Measurements from ENCODE around the gene FLII.
"Not testable (repeated sequence)": the region's sequence is repeated elsewhere in the genome, so short reads cannot be mapped to it uniquely, and the experiment has no call there.

Gene FLII

GRCh38 chr17:18224387-18225120, 34.0 kb downstream of the FLII start:
- in situ Hi-C loops (cut with HindIII; ENCODE audit: low sequenced_read_pairs): no loop called here

- in situ Hi-C loops (cut with HindIII; ENCODE audit: low sequenced_read_pairs): no loop called here
These were observed 34.5 kb downstream of the FLII start for GRCh38 chr17:18224053-18224386.

DNA sequence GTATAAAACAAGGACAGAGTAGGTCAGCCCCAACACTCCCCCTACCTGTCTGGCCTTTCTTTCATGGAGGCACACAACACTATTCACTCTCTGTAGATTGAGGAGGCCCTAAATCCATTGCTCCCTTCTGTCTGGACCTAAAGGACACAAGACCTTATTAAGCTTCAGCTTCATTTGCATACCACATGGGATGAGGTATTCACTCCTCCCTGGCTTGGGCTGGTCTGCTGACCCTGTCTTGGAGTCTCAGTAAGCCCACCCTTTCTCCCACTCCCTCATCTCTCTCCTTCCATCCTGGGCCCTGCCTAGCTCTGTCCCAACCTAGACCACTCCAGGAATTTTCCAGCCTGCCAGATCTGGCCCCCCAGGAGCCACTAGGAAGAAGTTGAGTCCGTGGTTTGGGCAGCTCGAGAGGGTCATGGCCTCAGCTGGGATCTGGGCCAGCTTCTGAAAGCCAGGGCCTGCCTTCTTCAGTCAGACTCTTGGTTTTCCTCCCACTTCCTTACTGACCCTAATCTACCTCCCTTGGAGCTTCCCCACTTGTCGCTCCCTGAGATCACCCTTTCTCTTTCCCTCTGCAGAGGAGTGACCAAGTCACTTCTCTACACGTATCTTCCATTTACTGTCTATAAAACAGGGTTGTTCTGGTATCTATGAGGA, 39.7 kb downstream of the FLII start:
- in situ Hi-C loops (cut with HindIII; ENCODE audit: low sequenced_read_pairs): no loop called here

- in situ Hi-C loops (cut with HindIII; ENCODE audit: low sequenced_read_pairs): no loop called here
These were observed 41.0 kb downstream of the FLII start for GRCh38 chr17:18217412-18218015.

GRCh38 chr17:18216906-18217305, 41.6 kb downstream of the FLII start:
- in situ Hi-C loops (cut with HindIII; ENCODE audit: low sequenced_read_pairs): not testable (repeated sequence)

GRCh38 chr17:18213666-18214270, 44.8 kb downstream of the FLII start:
- in situ Hi-C loops (cut with HindIII; ENCODE audit: low sequenced_read_pairs): no loop called here

DNA sequence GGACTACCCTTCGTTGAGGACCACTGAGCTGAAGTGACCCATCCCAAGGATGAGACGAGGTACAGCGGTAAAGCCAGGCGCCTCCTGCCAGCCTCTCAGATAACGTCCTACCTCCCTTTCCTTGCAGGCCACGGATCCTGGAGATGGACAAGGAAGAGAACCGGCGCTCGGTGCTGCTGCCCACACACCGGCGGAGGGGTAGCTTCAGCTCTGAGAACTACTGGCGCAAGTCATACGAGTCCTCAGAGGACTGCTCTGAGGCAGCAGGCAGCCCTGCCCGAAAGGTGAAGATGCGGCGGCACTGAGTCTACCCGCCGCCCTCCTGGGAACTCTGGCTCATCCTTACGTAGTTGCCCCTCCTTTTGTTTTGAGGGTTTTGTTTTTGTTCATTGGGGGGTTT, 50.4 kb downstream of the FLII start:
- in situ Hi-C loops (cut with HindIII; ENCODE audit: low sequenced_read_pairs): no loop called here

DNA sequence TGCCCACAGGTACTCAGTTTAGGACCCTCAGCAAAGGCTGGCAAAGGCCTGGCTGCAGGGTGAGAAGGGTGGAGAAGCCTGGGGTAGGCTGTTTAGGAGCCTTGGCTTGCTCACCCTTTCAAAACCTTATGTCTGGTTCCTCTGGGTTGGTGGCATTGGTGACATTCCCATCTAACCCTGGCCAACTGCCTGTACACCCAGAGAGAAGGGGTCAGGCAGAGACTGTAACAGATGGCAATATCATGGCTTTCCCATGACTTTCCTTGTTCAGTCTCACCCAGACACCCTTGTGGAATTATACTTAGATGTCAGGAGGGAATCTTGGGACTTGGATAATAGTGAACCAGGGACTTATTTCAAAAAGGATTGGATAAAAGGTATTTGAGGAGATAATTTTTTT, 51.6 kb downstream of the FLII start:
- in situ Hi-C loops (cut with HindIII; ENCODE audit: low sequenced_read_pairs): no loop called here

DNA sequence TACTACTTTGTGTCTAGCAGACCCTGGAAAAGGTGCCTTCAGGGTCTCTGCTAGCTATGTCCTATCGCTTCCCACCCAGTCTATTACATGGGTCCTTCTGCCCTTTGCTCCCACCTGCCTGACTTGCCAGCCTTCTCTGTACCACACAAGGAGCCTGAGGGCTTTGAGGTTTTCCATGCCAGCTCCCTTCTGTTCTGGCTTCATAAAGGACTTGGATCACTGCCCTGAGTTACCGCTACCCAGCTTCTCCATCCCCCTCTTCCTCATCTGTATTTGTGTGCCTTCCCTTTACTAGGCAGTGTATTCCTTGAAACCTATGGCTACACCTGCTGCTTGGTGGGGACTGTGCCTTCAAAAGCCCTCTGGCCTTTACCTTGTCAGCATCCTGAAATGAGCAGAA, 52.7 kb downstream of the FLII start:
- in situ Hi-C loops (cut with HindIII; ENCODE audit: low sequenced_read_pairs): no loop called here

DNA sequence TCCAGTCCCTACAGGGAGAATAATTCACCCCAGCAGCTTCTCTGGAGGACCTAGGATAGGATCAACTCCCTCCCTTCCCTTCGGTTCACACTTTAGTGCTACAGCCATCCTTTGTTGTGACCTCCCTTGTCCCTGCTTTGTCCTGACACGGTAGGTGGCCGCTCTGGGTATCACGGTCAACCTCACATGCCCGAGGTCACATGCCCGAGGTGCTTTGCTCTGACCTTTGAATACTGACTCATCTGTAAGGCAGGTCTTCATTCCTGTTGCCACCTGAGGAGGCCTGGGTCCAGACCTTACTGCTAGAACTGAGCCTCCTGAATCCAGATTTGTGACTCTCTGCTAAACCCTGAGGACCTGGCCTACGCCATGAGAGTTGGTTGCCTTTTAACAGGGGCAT, 55.2 kb downstream of the FLII start:
- in situ Hi-C loops (cut with HindIII; ENCODE audit: low sequenced_read_pairs): no loop called here

DNA sequence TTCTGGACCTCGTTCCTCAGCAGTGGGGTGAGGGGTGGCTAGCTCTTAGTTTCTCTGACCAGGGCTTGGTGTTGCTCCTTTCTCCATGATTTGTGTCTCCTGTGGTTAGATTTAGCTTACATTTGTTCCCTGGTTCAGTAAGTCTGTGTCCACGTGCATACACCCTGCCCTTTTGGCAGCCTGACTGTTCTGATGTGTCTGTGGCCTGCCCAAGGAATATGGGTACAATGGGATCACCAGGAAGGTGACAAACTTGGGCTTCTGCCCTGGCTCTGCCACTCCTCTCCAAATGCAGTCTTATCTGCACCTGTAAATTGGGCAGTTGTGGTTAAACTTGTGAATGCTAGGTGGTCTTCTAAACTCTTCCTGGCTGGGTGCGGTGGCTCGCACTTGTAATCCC, 57.4 kb downstream of the FLII start:
- in situ Hi-C loops (cut with HindIII; ENCODE audit: low sequenced_read_pairs): no loop called here

DNA sequence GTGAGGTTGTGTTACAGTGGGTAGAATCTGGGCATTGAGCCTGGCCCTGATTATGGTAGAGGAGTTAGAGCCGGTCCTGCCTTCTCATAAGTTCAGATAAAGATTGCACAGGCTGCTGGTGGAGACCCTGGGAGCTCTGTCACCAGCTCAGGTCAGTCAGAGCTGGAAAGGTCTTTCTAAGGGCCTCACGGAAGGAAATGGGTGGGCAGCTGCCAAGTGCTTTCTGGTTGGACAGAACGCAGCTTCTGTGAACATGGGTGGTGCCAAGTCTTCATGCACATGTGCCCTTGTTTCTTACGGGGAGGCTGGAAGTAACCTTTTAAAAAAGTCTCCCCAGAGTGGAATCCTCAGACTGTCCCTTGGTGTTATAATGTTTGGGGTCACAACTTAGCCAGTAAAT, 60.0 kb downstream of the FLII start:
- in situ Hi-C loops (cut with HindIII; ENCODE audit: low sequenced_read_pairs): no loop called here

GRCh38 chr17:18197535-18198194, 60.9 kb downstream of the FLII start:
- in situ Hi-C loops (cut with HindIII; ENCODE audit: low sequenced_read_pairs): no loop called here

- in situ Hi-C loops (cut with HindIII; ENCODE audit: low sequenced_read_pairs): no loop called here
These were observed 63.3 kb downstream of the FLII start for GRCh38 chr17:18195246-18195645.

Data from DLD1 (cell line).